ENCODE results near the gene EFCAB14. TPM values are rescaled to one million over a fixed set of nuclear protein-coding genes. Genes with fewer than 3 reads are reported as not detected.

Gene EFCAB14
- total and polyA plus RNA-seq, 10 of the 15 experiments (the other 5 are each of a cell fraction or from before 2014, with no cell fraction given): 7.8 to 66.0 (median 41.6) TPM

DNA sequence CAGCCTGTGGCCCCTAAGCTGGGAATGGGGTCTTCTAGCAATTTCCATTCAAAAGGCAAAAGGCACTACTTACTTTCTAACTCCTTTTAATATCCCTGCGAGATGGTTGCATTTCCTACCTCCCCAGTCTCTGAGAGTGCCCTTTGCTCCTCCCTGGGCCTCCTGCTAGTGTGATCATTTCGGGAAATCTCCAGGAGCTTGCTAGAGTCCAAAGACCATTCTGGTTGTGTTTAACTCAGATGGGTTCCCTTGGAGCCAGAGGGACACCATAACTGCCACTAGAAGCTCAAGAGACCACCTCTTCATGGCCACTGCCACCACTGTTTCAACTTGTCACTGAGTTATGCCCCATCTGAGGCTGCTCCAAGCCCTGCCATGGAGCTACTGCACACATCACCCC lies 45.5 kb upstream of the EFCAB14 start (continued):
- TF ChIP-seq NFXL1 (IDR thresholded peaks at IDR 0.05; ENCODE audit: borderline replicate concordance) (no peak), SMAD1 (IDR thresholded peaks at IDR 0.05; ENCODE audit: low read depth, partially characterized antibody) (no peak), BACH1 (IDR thresholded peaks at IDR 0.05; ENCODE audit: borderline replicate concordance) (no peak), ESRRA (IDR thresholded peaks at IDR 0.05; ENCODE audit: low read length) (no peak), BRCA1 (IDR thresholded peaks at IDR 0.05; ENCODE audit: low read depth, low read length) (no peak), WRNIP1 (IDR thresholded peaks at IDR 0.05; ENCODE audit: borderline replicate concordance, low read depth, low read length) (no peak)
- TF ChIP-seq, protein P1, sequence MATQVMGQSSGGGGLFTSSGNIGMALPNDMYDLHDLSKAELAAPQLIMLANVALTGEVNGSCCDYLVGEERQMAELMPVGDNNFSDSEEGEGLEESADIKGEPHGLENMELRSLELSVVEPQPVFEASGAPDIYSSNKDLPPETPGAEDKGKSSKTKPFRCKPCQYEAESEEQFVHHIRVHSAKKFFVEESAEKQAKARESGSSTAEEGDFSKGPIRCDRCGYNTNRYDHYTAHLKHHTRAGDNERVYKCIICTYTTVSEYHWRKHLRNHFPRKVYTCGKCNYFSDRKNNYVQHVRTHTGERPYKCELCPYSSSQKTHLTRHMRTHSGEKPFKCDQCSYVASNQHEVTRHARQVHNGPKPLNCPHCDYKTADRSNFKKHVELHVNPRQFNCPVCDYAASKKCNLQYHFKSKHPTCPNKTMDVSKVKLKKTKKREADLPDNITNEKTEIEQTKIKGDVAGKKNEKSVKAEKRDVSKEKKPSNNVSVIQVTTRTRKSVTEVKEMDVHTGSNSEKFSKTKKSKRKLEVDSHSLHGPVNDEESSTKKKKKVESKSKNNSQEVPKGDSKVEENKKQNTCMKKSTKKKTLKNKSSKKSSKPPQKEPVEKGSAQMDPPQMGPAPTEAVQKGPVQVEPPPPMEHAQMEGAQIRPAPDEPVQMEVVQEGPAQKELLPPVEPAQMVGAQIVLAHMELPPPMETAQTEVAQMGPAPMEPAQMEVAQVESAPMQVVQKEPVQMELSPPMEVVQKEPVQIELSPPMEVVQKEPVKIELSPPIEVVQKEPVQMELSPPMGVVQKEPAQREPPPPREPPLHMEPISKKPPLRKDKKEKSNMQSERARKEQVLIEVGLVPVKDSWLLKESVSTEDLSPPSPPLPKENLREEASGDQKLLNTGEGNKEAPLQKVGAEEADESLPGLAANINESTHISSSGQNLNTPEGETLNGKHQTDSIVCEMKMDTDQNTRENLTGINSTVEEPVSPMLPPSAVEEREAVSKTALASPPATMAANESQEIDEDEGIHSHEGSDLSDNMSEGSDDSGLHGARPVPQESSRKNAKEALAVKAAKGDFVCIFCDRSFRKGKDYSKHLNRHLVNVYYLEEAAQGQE (IDR thresholded peaks at IDR 0.05; ENCODE audit: low read depth, low read length): no peak

GRCh38 chr1:46761740-46762139 lies 42.8 kb upstream of the EFCAB14 start:
- intact Hi-C loops (cut with micrococcal nuclease; ENCODE audit: unreplicated experiment): no loop called here
- H3K4me2 ChIP-seq (ENCODE audit: control insufficient read depth, insufficient read depth): no peak overlapping the region
- RAD21 ChIA-PET (ENCODE audit: unreplicated experiment): no interaction called here
- no peaks in the 10 kb centered on the region for H3K4me1 ChIP-seq (ENCODE audit: control insufficient read depth, insufficient read depth, low read length)
- H3K36me3 ChIP-seq (ENCODE audit: control insufficient read depth in 2 of 2, insufficient read depth in 2 of 2, low read length in 1 of 2): no peaks in the 10 kb centered on the region
- H3K4me3 ChIP-seq: no peak overlapping the region
- SMC1A ChIA-PET (ENCODE audit: uncharacterized antibody, unreplicated experiment): no interaction called here
- no peaks in the 10 kb centered on the region for H3K9me3 ChIP-seq (replicated peaks; ENCODE audit: control insufficient read depth, insufficient read depth, low read length)
- FAIRE-seq (no peak), DNase-seq (ENCODE audit: low read depth, low spot score) (no peak), ATAC-seq (no peak)
- H3K9ac ChIP-seq (ENCODE audit: control insufficient read depth, insufficient read depth, low read length): no peak overlapping the region
- TF ChIP-seq KDM1A (IDR thresholded peaks at IDR 0.05; ENCODE audit: borderline replicate concordance) (no peak), MTA2 (IDR thresholded peaks at IDR 0.05; ENCODE audit: low read depth) (no peak), STAT1 (conservative IDR thresholded peaks at IDR 0.05) (no peak), SUPT20H (IDR thresholded peaks at IDR 0.05; ENCODE audit: borderline replicate concordance, control insufficient read depth, low read depth, low read length) (no peak), HCFC1 (IDR thresholded peaks at IDR 0.05; ENCODE audit: low read length) (no peak)
- TF ChIP-seq, protein P2, sequence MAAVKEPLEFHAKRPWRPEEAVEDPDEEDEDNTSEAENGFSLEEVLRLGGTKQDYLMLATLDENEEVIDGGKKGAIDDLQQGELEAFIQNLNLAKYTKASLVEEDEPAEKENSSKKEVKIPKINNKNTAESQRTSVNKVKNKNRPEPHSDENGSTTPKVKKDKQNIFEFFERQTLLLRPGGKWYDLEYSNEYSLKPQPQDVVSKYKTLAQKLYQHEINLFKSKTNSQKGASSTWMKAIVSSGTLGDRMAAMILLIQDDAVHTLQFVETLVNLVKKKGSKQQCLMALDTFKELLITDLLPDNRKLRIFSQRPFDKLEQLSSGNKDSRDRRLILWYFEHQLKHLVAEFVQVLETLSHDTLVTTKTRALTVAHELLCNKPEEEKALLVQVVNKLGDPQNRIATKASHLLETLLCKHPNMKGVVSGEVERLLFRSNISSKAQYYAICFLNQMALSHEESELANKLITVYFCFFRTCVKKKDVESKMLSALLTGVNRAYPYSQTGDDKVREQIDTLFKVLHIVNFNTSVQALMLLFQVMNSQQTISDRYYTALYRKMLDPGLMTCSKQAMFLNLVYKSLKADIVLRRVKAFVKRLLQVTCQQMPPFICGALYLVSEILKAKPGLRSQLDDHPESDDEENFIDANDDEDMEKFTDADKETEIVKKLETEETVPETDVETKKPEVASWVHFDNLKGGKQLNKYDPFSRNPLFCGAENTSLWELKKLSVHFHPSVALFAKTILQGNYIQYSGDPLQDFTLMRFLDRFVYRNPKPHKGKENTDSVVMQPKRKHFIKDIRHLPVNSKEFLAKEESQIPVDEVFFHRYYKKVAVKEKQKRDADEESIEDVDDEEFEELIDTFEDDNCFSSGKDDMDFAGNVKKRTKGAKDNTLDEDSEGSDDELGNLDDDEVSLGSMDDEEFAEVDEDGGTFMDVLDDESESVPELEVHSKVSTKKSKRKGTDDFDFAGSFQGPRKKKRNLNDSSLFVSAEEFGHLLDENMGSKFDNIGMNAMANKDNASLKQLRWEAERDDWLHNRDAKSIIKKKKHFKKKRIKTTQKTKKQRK (IDR thresholded peaks at IDR 0.05; ENCODE audit: low read depth, low read length): no peak
- in situ Hi-C loops (cut with MboI): no loop called here
- H3K79me2 ChIP-seq (ENCODE audit: control insufficient read depth, insufficient read depth, low read length): no peaks in the 10 kb centered on the region
- no TSS peak for BruUV-seq (replicated peaks)
- no peak overlapping the region for H2AFZ ChIP-seq (ENCODE audit: control insufficient read depth, low read depth, low read length)
- POLR2A ChIA-PET: no interaction called here
- no peak overlapping the region for H3K27ac ChIP-seq (ENCODE audit: control insufficient read depth, insufficient read depth)
- H4K20me1 ChIP-seq (ENCODE audit: control insufficient read depth, insufficient read depth): no peaks in the 10 kb centered on the region
- CTCF ChIA-PET: no interaction called here
- H3K27me3 ChIP-seq (replicated peaks in 1 of 2; ENCODE audit: control insufficient read depth in 2 of 2, insufficient read depth in 2 of 2, low read length in 1 of 2): no peaks in the 10 kb centered on the region
